H9 (cell line): ENCODE results near the gene ABT1. TPM values are rescaled to one million over a fixed set of nuclear protein-coding genes. Genes with fewer than 3 reads are reported as not detected.

ENCODE experiments used
- DNase-seq: peaks from one replicate; pipeline ENCODE4 v3.0.0-alpha.2; 2017
- H2AFZ ChIP-seq: one replicate; pipeline ENCODE4 v1.6.1; 2013; ENCODE audit warnings: mild to moderate bottlenecking, low read length, control low read depth, moderate library complexity
- H2AK5ac ChIP-seq: 2 replicates; pipeline ENCODE4 v1.6.1; 2013; ENCODE audit warnings: low read length, control low read depth, mixed read lengths; ENCODE audit not compliant: insufficient read length
- H2BK120ac ChIP-seq: one replicate; pipeline ENCODE4 v1.6.1; 2013; ENCODE audit warnings: low read depth, mild to moderate bottlenecking, low read length, control low read depth, inconsistent platforms; ENCODE audit not compliant: poor library complexity, severe bottlenecking
- H2BK12ac ChIP-seq: 2 replicates; pipeline ENCODE4 v1.6.1; 2013; ENCODE audit warnings: low read length, control low read depth, mixed read lengths, low read depth; ENCODE audit not compliant: insufficient read length
- H2BK15ac ChIP-seq: 2 replicates; pipeline ENCODE4 v1.6.1; 2013; ENCODE audit warnings: low read depth, low read length, control low read depth
- H2BK20ac ChIP-seq: one replicate; pipeline ENCODE4 v1.6.1; 2013; ENCODE audit warnings: low read depth, mild to moderate bottlenecking, low read length, control low read depth, inconsistent platforms; ENCODE audit not compliant: poor library complexity, severe bottlenecking
- H2BK5ac ChIP-seq: 2 replicates; pipeline ENCODE4 v1.6.1; 2013; ENCODE audit warnings: low read length, control low read depth, mixed read lengths; ENCODE audit not compliant: insufficient read length
- H3K14ac ChIP-seq: 2 replicates; pipeline ENCODE4 v1.6.1; 2013; ENCODE audit warnings: low read length, control low read depth; ENCODE audit not compliant: insufficient read depth
- H3K18ac ChIP-seq: 2 replicates; pipeline ENCODE4 v1.6.1; 2013; ENCODE audit warnings: low read depth, mild to moderate bottlenecking, mixed read lengths, low read length, control low read depth; ENCODE audit not compliant: insufficient read length
- H3K23ac ChIP-seq: 2 replicates; pipeline ENCODE4 v1.6.1; 2013; ENCODE audit warnings: low read length, control low read depth, mixed read lengths, low read depth; ENCODE audit not compliant: insufficient read length
- H3K23me2 ChIP-seq: 2 replicates; pipeline ENCODE4 v1.6.1; 2013; ENCODE audit warnings: low read depth, mild to moderate bottlenecking, mixed read lengths, low read length, control low read depth; ENCODE audit not compliant: insufficient read length, poor library complexity, severe bottlenecking
- H3K27ac ChIP-seq: 2 replicates; pipeline ENCODE4 v1.5.1; 2013; ENCODE audit warnings: low read length, control low read depth, mixed read lengths, low read depth; ENCODE audit not compliant: insufficient read length
- H3K27me3 ChIP-seq: 2 replicates; pipeline ENCODE4 v1.6.1; 2013; ENCODE audit warnings: low read length, control low read depth, inconsistent platforms; ENCODE audit not compliant: insufficient read depth
- H3K4ac ChIP-seq: 2 replicates; pipeline ENCODE4 v1.6.1; 2013; ENCODE audit warnings: low read depth, mild to moderate bottlenecking, control low read depth, inconsistent platforms, low read length, moderate library complexity
- H3K4me1 ChIP-seq: 2 replicates; pipeline ENCODE4 v1.6.1; 2013; ENCODE audit warnings: low read length, control low read depth, inconsistent platforms; ENCODE audit not compliant: insufficient read depth
- H3K4me2 ChIP-seq: 2 replicates; pipeline ENCODE4 v1.6.1; 2013; ENCODE audit warnings: low read length, control low read depth, mixed read lengths; ENCODE audit not compliant: insufficient read length, insufficient read depth
- H3K56ac ChIP-seq: 2 replicates; pipeline ENCODE4 v1.6.1; 2013; ENCODE audit warnings: low read depth, mild to moderate bottlenecking, mixed read lengths, low read length, control low read depth; ENCODE audit not compliant: insufficient read length
- H3K79me1 ChIP-seq: 2 replicates; pipeline ENCODE4 v1.6.1; 2013; ENCODE audit warnings: low read depth, mild to moderate bottlenecking, moderate library complexity, low read length, control low read depth, inconsistent platforms; ENCODE audit not compliant: insufficient read depth, poor library complexity, severe bottlenecking
- H3K79me2 ChIP-seq: 2 replicates; pipeline ENCODE4 v1.6.1; 2013; ENCODE audit warnings: low read length, control low read depth, inconsistent platforms; ENCODE audit not compliant: insufficient read depth
- H3K9ac ChIP-seq: 2 replicates; pipeline ENCODE4 v1.6.1; 2013; ENCODE audit warnings: low read length, control low read depth, mixed read lengths; ENCODE audit not compliant: insufficient read length; ENCODE audit errors: extremely low read depth
- H3K9me3 ChIP-seq: one replicate; pipeline ENCODE4 v1.6.1; 2013; ENCODE audit warnings: low read depth, low read length, inconsistent platforms; ENCODE audit not compliant: control insufficient read depth
- H3T11ph ChIP-seq: one replicate; pipeline ENCODE4 v1.6.1; 2013; ENCODE audit warnings: mild to moderate bottlenecking, low read length, control low read depth, inconsistent platforms
- H4K20me1 ChIP-seq: one replicate; pipeline ENCODE4 v1.6.1; 2013; ENCODE audit not compliant: control insufficient read depth, insufficient read length, insufficient read depth
- H4K5ac ChIP-seq: 2 replicates; pipeline ENCODE4 v1.6.1; 2013; ENCODE audit warnings: low read depth, mild to moderate bottlenecking, mixed read lengths, low read length, control low read depth; ENCODE audit not compliant: insufficient read length
- H4K8ac ChIP-seq: replicated peaks from 2 replicates; pipeline ENCODE4 v1.6.1; 2013; ENCODE audit warnings: low read length, control low read depth, mixed read lengths, low read depth; ENCODE audit not compliant: insufficient read length
- H4K91ac ChIP-seq: 2 replicates; pipeline ENCODE4 v1.6.1; 2013; ENCODE audit warnings: low read depth, mild to moderate bottlenecking, moderate library complexity, mixed read lengths, low read length, control low read depth; ENCODE audit not compliant: insufficient read length
- H3K27ac Mint-ChIP-seq, 3 experiments: 2 replicates in 2 of 3; 3 replicates in 1 of 3; pipeline ENCODE4 v1.8.0; 2020 to 2021; ENCODE audit warnings: mixed read lengths in 3 of 3, mild to moderate bottlenecking in 1 of 3, moderate library complexity in 1 of 3
- H3K27me3 Mint-ChIP-seq: 2 replicates; pipeline ENCODE4 v1.8.0; 2021; ENCODE audit warnings: low read depth, mild to moderate bottlenecking, moderate library complexity, mixed read lengths
- H3K36me3 Mint-ChIP-seq, 3 experiments: 2 replicates in 2 of 3; 3 replicates in 1 of 3; pipeline ENCODE4 v1.8.0; 2020 to 2021; ENCODE audit warnings: low read depth in 3 of 3, mixed read lengths in 3 of 3; ENCODE audit not compliant: insufficient read depth in 1 of 3
- H3K4me1 Mint-ChIP-seq, 2 experiments: 2 replicates each; pipeline ENCODE4 v1.8.0; 2020; ENCODE audit warnings: mixed read lengths in 2 of 2
- H3K4me3 Mint-ChIP-seq, 2 experiments: 2 replicates in 1 of 2; 3 replicates in 1 of 2; pipeline ENCODE4 v1.8.0; 2020 to 2021; ENCODE audit warnings: mild to moderate bottlenecking in 2 of 2, mixed read lengths in 2 of 2, moderate library complexity in 1 of 2
- H3K9me3 Mint-ChIP-seq, 2 experiments: 2 replicates in 1 of 2; 3 replicates in 1 of 2; pipeline ENCODE4 v1.8.0; 2020; ENCODE audit warnings: mild to moderate bottlenecking in 2 of 2, mixed read lengths in 2 of 2, moderate library complexity in 1 of 2
- WGBS: extraction: QIAGEN DNeasy Blood & Tissue Kit; methylation state at CpG from one replicate; pipeline ENCODE4 v1.1.7; 2013; ENCODE audit warnings: missing lambda C conversion rate, low lambda C conversion rate, mixed read lengths; ENCODE audit not compliant: insufficient read length; ENCODE audit errors: extremely low coverage; 5-methylcytosine and 5-hydroxymethylcytosine counted together
- total RNA-seq: library from RNA; stranded (reverse); gene quantifications from 2 replicates; pipeline ENCODE4 v1.2.1, GENCODE V29; 2021
- TF ChIP-seq, protein P1 (sequence below): fragments of 200-600 bp; sonication (generic); conservative IDR thresholded peaks from 3 replicates; pipeline ENCODE4 v1.8.0; 2021; ENCODE audit warnings: antibody characterized with exemption, mild to moderate bottlenecking

Gene ABT1
- total RNA-seq, 1 experiment from 2014 or later: 26.4 TPM

DNA sequence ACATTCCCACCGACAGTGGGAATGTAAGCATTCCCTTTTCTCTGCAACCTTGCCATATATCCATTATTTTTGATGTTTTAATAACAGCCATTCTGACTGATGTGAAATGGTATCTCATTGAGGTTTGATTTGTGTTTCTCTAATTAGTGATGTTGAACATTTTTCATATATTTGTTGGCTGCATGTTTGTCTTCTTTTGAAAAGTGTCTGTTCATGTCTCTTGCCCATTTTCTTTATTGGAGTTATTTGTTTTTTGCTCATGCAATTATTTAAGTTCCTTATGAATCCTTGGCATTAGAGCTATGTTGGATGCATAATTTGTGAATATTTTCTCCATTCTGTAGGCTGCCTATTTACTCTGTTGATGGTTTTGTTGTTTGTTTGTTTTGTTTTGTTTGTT, 18.0 kb upstream of the ABT1 start:
- Histone ChIP-seq H3T11ph (no peak overlapping the region), H4K8ac (no peak overlapping the region), H2BK5ac (no peak overlapping the region), H3K23me2 (peaks cover 3% of the 10 kb centered on the region), H3K79me2 (no peaks in the 10 kb centered on the region), H3K18ac (no peak overlapping the region), H2BK20ac (no peak overlapping the region), H2AFZ (no peak overlapping the region), H3K23ac (no peak overlapping the region), H3K27me3 (no peaks in the 10 kb centered on the region), H3K4me2 (no peak overlapping the region), H3K79me1 (no peaks in the 10 kb centered on the region), H3K27ac (no peak overlapping the region), H2AK5ac (no peak overlapping the region), H3K9me3 (no peaks in the 10 kb centered on the region), H3K56ac (no peak overlapping the region), H3K4ac (no peak overlapping the region), H3K14ac (no peak overlapping the region), H2BK12ac (no peak overlapping the region), H4K5ac (no peak overlapping the region), H2BK15ac (no peak overlapping the region), H4K91ac (no peak overlapping the region), H4K20me1 (no peaks in the 10 kb centered on the region), H3K4me1 (no peaks in the 10 kb centered on the region), H2BK120ac (no peak overlapping the region), H3K9ac (no peak overlapping the region)
- Mint-ChIP-seq H3K36me3 (no peaks in the 10 kb centered on the region), H3K4me1 (peaks cover 8 to 9% of the 10 kb centered on the region in 2 experiments), H3K27me3 (peaks cover 33% of the 10 kb centered on the region), H3K27ac (no peak overlapping the region), H3K4me3 (peak overlapping the region in 1 of 2 experiments; percentile 39; a peak in 3 of 5 replicates), H3K9me3 (peaks cover 7 to 11% of the 10 kb centered on the region in 2 experiments; a peak in 4 of 5 replicates)
- DNase-seq: no peak
- TF ChIP-seq, protein P1, sequence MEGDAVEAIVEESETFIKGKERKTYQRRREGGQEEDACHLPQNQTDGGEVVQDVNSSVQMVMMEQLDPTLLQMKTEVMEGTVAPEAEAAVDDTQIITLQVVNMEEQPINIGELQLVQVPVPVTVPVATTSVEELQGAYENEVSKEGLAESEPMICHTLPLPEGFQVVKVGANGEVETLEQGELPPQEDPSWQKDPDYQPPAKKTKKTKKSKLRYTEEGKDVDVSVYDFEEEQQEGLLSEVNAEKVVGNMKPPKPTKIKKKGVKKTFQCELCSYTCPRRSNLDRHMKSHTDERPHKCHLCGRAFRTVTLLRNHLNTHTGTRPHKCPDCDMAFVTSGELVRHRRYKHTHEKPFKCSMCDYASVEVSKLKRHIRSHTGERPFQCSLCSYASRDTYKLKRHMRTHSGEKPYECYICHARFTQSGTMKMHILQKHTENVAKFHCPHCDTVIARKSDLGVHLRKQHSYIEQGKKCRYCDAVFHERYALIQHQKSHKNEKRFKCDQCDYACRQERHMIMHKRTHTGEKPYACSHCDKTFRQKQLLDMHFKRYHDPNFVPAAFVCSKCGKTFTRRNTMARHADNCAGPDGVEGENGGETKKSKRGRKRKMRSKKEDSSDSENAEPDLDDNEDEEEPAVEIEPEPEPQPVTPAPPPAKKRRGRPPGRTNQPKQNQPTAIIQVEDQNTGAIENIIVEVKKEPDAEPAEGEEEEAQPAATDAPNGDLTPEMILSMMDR: no peak
- no CpG with 5 or more reads among the region's 1 CpG for WGBS
